Activated T-cell treated with anti-CD3 and anti-CD28 coated beads, Interleukin-2, amount 50 U/mL, for 48 hours (primary cell): ENCODE measurements around the gene GPATCH1.

Experiments
- DNase-seq, 2 experiments: peaks; one replicate each; pipeline ENCODE4 v3.0.0-alpha.2; 2020

The GPATCH1 gene

DNA sequence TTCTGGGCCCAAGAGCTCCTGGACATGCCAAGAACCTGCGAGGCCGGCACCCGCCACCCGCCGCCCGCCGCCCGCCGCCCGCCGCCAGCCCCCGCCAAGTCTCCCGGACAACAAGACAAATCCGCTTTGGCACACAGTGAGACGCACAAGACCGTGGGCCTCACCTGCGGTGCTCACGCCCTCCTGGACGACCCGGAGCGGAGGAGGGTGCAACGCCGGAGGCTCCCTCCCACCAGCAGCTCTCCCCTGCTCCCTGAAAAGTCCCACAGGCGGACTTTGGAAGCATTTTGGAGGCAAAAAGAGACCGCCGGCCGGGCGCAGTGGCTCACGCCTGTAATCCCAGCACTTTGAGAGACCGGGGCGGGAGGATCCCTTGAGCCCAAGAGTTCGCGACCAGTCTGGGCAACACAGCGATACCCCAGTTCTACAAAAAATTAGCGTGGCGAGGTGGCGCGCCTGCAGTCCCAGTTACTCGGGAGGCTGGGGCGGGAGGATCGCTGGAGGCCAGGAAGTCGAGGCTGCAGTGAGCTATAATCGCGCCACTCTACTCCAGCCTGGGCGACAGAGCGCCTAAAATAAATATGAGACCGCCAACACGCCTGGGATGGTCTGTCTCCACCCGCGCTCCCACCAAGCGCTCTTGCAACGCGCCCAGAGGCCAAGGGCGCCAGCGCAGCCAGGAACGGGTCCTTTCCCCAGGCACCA is 17.1 kb upstream of the GPATCH1 start:
- peak in 1 of 2 experiments; percentile 19 for DNase-seq

DNA sequence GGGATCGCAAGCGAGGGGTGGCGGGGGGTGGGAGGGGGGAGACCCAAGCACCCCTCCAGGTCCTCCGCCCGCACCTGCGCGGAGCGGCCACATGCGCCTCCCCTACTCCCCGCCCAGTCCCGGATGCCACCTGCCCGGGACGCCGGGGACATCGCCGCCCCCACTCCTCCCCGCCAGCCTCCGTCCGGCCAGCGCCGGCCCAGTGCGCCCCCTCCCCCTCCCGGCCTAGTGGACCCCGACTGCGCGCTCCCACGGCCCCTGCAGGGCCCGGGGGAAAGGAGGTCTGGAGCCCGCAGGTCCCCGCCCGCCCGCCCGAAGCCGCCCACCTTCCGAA is 16.6 kb upstream of the GPATCH1 start:
- DNase-seq: peak; percentile 46 to 49

DNA sequence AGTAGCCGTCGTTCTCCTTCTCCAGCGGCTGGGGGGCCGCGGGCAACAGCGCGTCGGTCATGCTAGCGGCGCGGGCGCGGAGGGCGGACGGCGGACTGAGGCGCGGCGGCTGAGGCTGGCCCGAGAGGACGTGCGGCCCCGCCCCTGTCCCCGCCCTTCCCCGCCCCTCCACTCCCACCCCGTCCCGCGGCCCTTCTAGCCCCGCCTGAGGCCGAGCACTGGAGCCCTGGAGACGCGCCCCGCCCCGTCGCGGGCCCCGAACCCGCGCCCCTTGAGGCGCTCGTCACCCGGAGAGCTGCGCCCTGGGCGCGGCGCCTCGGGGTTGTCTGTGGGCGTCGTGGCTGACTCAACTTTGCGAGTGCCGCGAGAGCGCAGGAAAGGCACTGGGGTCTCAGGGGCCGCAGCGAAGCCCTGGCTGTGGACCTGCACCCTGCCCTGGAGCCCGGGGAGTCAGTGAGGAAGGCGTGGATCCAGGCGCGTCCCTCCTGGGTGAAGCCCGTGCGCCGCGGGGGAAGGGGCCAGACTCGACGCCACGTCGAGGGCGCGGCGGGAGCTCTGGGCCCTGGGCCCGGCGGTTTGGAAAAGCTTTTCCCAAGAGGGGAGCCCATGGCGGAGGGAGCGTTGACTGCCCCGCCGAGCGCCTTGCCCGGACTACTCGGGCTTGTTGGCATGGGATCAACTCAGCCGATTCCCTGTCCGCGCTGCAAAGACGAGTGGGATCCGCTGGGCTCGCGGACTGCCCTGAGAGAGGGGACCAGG is 16.0 kb upstream of the GPATCH1 start, which contains the start of gene RHPN2:
Gene RHPN2 (minus strand): TSS at position 97 of the 759 bp plus-strand sequence. CDS start 36 bp downstream, at position 61.
- DNase-seq: peak; percentile 76 to 81

DNA sequence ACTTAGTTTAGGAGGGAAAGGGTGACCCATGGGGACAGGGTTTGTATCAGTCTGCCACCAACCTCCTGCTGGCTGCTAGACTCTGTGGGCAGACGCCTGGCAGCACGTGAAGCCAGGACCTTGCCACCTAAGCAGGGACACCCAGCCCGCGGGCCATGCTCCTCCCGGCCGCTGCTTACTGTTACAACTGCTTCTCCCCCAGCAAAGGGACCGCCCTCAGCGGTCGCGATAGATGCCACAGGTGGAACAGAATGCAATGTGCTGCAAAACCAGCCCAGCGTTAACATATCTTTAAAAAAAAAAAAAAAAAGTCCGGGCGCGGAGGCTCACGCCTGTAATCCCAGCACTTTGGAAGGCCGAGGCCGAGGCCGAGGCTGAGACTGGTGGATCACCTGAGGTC is 14.4 kb upstream of the GPATCH1 start:
- DNase-seq: no peak

DNA sequence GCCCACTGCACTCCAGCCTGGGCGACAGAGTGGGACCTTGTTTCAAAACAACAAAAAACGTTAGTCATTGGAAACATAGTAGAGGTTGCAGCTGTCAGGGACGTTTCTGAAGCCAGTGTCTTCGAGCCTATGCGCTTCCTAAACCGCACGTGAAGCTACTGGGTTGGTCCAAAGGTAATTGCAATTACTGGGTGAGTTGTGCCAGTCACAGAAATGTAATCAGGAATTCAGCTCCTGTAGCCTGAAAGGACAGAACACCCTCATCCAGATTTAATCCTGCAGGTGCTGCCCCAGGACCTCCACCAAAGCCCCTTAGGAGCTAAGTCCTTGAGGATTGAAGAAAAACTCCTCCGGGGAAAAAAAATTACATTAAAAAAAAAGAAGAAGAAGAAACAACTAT is 13.9 kb upstream of the GPATCH1 start:
- DNase-seq: no peak

DNA sequence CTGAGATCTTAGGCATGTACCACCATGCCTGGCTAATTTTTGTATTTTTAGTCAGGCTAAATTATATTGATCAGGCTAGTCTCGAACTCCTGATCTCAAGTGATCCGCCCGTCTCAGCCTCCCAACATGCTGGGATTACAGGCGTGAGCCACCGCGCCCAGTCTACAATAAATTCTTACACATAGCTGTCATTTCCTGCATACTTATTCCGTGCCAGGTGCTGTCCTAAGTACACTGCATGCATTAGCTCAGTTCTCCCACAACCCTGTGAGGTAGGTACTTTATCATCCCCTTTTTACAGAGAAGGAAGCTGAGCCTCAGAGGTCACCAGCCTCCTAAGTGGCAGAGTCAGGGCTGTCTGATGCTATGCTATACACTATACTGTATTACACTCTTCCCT is 9.1 kb upstream of the GPATCH1 start:
- DNase-seq: no peak

DNA sequence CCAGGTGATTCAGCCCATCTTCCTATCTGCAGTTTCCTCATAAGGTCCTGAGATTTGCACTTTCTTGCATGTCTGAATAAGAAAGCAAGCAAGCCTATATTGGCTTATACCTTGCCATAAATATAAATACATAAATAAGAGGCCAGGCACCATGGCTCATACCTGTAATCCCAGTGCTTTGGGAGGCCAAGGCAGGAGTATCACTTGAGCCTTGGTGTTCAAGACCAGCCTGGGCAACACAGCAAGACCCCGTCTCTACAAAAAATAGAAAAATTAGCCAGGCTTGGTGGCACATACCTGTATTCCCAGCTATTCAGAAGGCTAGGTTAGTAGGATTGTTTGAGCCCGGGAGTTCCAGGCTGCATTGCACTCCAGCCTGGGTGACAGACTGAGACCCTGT is 5.5 kb upstream of the GPATCH1 start:
- DNase-seq: no peak

DNA sequence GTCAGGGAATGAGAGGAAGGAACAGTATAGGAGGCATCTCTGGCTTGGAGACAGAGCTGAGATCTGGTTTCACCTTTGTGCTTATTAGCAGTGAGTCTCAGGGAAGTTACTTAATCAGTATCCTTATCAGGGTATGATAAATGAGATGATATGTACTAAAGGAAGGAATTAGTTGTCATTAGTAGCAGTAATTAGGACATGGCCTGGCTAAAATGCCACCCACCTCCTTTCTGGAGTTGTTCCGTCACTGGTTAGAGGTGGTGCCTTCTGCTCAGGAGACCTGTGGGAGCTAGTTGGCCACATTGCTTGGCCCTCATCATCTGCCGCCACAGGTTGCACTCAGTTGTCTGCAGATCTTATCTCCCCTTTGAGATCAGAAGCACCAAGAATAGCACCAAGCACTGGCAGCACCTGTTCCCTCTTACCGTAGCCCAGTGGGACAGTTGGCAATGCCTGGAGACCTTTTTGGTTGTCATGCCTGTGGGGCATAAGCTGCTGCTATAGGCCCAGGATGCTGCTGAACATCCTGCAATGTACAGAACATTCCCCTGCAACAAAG is 4.7 kb downstream of the GPATCH1 start:
- no peak for DNase-seq

DNA sequence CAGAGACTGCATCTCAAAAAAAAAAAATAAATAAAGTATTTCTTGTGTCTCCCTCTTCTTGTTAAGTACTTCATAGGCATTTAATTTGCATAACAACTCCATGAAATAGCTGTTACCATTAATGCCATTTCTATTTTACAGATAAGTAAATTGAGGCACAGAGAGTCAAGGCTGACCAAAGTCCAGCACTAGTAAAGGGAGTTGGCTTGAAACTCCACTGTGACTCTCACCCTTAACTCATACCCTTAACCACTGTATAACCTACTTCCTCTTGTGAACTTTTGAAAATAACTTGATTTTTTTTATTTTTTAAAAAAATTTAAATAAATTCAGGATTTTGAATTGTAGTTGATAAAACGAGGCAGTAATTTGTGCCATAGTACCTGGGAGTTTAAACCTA is 6.0 kb downstream of the GPATCH1 start:
- no peak for DNase-seq

DNA sequence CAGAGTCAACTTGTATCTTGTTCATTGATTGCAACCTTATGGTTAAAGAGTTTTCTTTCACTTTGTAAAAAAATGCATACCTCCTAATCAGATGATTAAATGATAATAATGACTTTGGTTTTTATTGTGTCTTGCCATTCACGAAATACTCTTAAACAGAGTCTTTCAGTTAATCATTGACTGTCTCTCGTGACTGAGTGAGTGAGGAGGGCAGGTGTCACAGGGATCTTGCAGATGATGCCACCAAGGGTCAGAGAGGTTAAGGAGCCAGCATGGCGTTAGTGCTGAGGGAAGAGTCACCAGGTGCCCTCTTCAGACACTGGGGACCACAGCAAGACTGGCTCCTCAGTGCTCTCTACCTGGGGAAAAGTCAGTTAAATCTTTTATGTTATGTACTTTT is 8.0 kb downstream of the GPATCH1 start:
- DNase-seq: no peak

DNA sequence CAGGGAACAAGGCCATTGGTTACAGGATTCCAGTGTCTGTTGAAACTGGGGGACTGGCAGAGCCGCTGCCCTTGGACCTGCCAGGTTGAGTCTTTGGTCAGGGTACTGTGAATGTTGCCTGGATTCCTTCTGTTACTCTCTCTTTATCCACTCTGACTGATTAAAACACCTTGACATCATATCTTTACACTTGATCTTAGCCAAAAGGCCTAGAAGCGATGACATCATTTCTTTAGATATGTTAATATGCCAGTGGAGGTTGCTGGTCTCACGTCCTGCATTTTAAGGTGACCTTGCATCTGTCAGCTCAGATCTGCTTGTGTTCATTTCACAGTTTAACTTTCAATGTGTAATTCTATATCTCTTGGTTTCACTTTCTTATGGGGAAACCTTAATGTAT is 9.2 kb downstream of the GPATCH1 start:
- DNase-seq: no peak

DNA sequence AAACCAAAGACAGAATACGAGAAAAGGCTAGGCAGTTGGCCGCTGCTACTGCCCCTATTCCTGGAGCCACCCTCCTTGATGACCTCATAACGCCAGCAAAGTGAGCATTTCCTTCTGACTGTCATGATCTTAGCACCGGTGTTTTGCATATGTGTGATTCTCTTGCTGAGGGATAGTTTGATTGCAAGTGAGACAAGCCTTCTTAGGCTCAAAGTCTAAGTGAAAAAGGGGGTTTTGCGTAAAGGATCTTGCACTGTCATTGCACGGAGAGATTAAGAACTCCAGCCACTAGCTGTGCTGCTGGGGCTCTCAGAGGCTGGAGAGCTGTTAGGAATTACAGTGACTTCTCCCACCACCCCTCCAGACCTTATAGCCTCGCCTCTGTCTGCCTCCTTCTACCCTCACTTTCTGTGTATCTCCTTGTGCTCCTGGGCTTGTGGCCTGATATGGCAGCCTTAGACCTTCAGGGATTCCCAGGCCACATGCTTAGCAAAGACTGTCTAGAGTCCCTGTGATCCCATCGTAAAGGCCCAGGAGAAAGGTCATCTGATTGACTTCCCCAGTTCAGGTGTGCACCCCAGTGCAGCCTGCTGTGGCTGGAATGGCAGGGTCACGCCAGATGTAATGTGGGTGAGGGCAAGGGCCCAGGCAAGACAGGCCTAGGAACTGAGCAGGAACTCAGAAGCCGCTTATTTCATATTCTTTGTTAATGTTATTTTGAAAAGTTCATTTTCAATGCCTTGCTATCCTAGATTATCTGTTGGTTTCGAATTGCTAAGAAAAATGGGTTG is 12.6 kb downstream of the GPATCH1 start:
- no peak for DNase-seq

DNA sequence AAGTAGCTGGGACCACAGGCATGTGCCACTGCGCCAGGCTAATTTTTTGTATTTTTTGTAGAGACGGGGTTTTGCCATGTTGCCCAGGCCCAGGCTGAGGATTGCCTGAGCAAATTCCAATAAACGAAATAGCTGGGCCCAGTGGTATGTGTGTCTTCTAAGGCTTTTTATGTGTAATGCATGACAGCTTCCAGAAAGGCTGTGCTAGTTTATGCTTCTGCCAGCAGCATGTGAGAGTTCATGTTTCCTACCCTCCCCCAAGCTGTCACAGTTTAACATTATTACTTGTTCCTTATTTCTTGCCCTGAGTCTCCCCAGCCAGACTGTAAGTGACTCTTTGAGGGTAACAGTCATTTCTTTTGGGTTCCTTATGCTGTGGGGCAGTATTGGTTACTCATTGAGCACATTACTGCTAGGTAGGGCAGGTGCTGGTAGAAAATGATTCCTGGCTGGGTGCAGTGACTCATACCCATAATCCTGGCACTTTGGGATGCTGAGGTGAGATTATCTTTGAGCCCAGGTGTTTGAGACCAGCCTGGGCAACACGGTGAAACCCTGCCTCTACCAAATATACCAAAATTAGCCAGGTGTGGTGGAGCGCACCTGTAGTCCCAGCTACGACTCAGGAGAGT is 13.6 kb downstream of the GPATCH1 start:
- no peak for DNase-seq

DNA sequence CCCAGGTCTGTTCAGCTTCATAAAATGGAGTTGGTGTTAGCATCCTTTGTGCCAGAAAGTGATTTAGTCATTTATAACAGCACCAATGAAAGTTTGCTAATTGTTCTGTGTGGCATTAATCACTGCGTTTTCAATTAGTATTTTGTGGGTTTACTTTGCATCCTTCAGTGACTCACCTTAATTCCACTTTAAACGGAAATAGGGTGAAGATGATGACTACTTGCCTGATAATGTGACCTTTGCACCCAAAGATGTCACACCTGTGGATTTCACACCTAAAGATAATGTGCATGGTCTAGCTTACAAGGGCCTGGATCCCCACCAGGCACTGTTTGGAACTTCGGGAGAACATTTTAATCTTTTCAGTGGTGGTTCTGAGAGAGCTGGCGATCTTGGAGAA is 15.0 kb downstream of the GPATCH1 start:
- no peak for DNase-seq

DNA sequence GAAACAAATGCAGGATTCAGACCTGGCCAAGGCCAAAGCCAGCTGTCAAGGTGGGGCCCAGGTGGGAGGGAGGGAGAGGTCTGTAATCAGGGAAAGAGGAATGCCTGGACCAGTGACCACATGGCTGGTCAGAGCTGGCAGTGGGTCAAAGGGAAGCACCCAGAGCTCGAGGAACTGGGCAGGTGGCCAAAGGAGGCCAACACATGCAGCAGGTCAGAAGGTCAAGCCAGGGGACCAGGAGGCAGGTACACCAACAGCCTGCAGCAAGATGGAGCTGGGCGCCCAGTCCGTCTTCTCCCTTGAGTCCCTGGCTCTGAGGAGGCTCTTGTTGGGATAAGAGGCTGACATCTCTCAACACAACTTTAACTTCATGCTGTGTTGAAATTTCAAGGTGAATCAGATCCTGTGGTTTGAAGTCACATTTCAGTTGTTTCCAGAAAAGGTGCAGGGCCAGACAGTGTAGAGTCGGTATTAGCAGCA is 17.1 kb downstream of the GPATCH1 start:
- DNase-seq: no peak

DNA sequence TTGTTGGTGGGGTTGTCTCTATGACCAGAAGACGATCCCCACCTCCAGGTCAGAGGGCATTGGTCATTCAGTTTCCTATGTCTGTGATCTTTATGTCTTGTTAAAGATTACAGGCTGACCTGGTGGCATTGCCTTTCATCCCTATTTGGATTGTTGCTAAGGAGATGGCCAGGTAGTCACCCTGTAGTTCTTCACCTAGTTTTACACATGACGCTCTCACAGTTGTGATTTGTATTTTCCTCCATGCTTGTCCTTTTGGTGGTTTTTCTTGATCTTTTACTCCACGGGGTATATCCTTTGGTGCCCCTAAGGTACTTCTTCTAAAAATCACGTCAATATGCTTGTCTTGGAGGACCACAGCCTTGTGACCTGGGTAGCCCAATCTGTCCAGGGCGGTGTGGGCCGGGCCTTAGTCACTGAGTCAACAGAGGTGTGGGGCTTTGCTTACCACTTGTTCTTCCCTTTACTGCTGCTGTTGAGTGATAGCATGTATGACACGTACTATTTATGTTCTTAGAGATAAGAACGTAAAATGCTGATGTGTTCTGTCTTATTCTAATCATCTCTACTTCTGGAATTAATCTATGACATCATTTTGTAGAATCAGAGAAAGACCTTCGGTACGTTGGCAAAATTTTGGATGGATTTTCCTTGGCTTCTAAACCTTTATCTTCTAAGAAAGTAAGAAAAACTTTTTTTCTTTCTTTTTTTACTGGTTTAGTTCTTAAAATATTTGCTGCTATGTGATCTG is 20.1 kb downstream of the GPATCH1 start:
- no peak for DNase-seq

DNA sequence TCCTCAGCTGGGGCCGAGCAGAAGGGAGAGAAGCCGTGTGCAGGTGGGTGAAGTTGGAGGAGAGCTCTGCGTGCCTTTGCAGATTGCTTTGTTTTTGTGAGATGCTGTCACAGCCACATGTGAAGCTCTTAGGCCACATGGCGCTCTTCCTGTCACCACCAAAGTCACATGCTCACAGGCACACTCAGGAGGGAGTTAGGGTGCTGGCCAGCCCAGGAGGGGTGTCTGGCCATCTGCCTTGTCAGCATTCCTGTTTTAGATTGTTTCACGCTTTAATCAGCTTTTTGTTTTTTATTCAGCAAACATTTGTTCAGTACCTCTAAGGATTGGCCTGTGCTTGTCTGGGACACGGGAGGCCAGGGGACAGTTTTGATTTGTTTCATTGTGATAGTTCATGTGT is 21.9 kb downstream of the GPATCH1 start:
- DNase-seq: no peak

DNA sequence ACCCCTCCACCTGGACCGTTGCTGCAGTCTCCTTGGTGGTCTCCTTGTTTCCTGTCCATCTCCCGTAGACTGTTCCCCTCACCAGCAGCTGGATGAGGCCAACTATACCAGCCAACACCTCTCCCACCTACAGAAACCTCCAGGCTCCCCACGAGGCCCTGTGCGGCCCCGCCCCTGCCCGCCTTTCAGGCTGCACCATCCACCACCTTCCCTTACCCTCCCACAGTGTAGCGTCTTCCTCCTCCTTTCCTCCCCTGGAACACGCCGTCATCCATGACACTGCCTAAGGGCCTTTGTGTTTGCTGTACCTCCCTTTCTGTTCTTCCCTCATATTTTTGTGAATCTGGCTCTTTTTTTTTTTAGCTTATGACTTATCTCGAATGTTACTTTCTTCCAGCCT is 27.2 kb downstream of the GPATCH1 start:
- no peak for DNase-seq

DNA sequence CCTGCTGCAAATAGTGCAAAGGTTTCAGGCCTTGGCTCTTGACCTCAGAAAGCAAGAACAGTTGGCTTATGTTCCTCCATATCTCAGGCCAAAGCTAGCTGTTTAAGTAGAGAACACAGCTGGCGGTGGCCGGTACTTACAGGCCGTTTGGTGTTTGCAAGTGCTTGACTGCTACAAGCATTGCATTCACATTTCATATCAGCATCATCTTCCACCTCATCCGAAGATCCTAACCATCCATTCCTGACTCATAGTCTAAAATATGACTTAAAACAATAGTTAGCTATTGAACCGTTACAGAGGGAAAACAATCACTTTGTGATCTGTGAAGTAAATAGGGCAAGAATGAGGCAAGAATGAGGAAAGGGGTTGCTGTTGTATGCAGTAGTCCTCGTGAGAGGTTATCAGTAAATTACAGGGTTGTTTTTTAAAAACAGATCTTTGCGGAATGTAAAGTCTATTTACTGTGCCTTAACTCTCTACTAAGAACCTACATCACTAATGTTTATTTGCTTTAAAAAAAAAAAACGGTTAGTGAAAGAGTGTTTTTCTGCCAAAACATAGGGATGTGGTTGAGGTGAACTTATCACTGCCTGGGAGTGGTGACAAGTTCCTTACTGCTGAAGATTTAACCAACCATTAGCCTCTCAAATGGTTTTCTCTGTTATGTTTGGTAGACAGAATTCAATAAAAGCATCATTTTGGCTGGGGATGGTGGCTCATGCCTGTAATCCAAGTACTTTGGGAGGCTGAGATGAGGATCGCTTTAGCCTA is 29.3 kb downstream of the GPATCH1 start:
- no peak for DNase-seq

DNA sequence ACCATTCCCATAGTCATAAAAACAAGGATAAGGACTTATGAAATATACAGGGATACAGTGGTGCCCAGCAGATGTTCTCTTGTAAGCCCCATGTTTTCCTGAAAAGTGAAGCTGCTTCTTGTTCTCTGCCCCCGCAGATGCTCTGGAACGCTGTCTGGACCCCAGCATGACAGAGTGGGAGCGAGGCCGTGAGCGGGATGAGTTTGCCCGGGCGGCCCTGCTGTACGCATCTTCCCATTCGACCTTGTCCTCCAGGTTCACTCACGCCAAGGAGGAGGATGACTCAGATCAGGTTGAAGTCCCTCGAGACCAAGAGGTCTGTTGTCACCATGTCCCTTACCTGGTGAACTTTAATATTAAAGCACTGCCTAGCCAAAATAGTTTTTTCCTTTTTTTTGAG is 30.6 kb downstream of the GPATCH1 start:
- DNase-seq: no peak

DNA sequence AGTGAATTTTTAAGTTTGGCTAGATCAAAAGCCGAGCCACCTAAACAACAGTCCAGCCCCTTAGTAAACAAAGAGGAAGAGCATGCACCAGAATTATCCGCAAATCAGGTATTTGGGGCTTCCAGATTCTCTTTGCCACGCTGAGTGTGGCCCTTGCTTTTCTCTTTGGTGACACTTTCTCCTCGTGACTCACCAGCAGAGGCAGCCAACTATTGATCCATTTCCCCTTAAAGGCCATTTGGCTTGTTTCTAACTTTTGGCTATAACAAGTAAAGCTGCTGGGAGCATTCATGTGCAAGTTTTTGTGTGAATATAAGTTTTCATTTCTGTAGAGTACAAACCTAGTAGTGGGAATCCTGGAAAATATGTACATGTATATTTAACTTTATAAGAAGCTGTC is 33.3 kb downstream of the GPATCH1 start:
- DNase-seq: no peak
